HG02938 (cell line): ENCODE results near the gene RPRD1B.

Experiments used
- ATAC-seq: cut with Tn5 transposase; IDR thresholded peaks from one replicate; pipeline ENCODE4 v1.9.1; 2021; ENCODE audit warnings: mild to moderate bottlenecking, moderate library complexity; ENCODE audit not compliant: unreplicated experiment

Gene RPRD1B

GRCh38 chr20:38133680-38134426 is 100.3 kb downstream of the RPRD1B start:
- no peak for ATAC-seq

- no peak for ATAC-seq
Measured at GRCh38 chr20:38134427-38135270, 101.1 kb downstream of the RPRD1B start.

- no peak for ATAC-seq
Measured at GRCh38 chr20:38135271-38135650, 101.7 kb downstream of the RPRD1B start.

GRCh38 chr20:38135651-38136420 is 102.3 kb downstream of the RPRD1B start:
- ATAC-seq = no peak

- no peak for ATAC-seq
Measured at GRCh38 chr20:38136421-38137245, 103.1 kb downstream of the RPRD1B start.

- ATAC-seq = no peak
Measured at GRCh38 chr20:38137441-38138037, 104.0 kb downstream of the RPRD1B start.

- ATAC-seq = no peak
Measured at GRCh38 chr20:38138086-38138778, 104.7 kb downstream of the RPRD1B start.

GRCh38 chr20:38139156-38139912 is 105.8 kb downstream of the RPRD1B start:
- ATAC-seq = no peak

GRCh38 chr20:38139977-38140753 is 106.6 kb downstream of the RPRD1B start:
- no peak for ATAC-seq

GRCh38 chr20:38141204-38141888 is 107.8 kb downstream of the RPRD1B start:
- no peak for ATAC-seq
